GM21619 (cell line): ENCODE results near the gene GNAS-AS1.

ENCODE experiments used
- ATAC-seq: cut with Tn5 transposase; IDR thresholded peaks from one replicate; pipeline ENCODE4 v1.9.1; 2021; ENCODE audit not compliant: unreplicated experiment

GNAS-AS1 gene

GRCh38 chr20:58886546-58886945 lies 35.8 kb upstream of the GNAS-AS1 start:
- no peak for ATAC-seq

DNA sequence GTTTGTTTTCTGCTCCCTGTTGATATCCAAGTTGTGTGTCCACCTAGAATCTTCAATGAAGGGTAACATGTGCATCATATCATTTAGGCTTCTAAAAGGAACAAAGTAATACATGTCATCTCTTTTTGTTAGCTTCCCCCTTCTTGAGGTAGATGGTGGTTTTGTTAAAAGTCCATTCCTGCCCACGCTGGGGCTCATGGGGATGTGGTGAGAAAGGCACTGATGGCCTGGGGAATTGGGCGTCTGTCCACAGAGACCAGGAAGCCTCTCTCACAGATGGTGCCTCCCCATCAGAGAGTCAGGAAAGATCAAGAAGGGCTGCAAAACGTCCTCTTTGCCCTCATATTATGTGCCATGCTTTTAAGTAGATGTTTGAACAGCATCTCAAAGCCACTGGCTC lies 34.3 kb upstream of the GNAS-AS1 start:
- no peak for ATAC-seq

DNA sequence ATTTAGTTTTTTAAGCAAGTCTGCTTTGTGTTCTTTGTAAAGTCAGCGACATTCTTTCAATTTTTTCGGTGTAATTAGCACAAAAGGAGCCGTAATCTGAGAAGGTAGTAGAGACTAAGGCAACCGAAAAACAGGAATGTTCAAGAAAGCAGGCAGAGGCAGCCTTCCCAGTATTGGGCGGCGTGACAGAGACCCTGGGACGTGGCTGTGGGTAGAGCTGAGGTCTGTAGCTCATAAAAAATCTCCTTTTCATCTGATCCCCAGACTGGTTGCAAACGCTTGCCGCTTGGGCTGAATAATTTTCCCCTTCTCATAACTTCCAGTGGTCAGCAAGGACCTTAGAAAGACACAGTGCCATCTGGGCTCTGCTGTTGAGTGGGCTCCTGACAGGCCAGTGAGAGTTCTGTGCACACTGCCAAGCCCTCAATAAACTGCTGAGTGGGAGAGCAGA lies 32.6 kb upstream of the GNAS-AS1 start:
- no peak for ATAC-seq

GRCh38 chr20:58882704-58883089 lies 32.0 kb upstream of the GNAS-AS1 start:
- no peak for ATAC-seq

DNA sequence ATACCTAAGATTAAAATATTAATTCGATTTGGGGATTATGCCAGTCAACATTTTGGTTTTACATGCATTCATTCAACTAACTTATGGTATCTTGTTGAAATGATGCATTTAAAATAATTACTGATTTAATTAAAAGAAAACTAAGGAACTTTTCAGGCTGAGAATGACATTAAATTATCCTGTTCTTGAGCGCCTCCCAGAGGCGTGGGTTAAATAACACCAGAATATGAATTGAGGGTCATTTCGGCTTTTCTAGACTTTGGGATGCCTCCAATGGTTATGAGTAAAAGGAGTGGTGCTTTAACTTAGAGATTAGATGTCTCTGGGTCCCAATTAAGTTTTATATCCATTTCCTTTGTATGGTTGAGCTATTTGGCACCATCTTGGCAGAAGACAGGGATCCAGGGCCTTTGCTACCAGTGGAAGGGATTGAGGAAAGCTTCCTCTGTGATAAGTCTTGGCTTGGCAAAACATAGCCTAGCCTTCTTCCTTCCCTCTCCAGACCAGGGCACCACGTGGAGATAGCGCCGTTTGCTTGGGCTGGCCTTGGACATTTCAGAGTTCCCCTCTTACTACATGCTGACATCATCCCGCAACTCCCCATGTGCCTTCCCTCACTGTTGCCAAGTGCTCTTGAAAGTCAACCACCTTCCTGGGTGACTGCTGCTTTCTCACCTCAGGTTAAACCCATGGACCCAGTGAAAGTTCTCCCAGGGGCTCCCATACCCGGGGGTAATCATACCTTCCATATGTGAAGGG lies 30.5 kb upstream of the GNAS-AS1 start:
- ATAC-seq: no peak

- no peak for ATAC-seq
Observed at GRCh38 chr20:58880441-58880840, 29.7 kb upstream of the GNAS-AS1 start.

DNA sequence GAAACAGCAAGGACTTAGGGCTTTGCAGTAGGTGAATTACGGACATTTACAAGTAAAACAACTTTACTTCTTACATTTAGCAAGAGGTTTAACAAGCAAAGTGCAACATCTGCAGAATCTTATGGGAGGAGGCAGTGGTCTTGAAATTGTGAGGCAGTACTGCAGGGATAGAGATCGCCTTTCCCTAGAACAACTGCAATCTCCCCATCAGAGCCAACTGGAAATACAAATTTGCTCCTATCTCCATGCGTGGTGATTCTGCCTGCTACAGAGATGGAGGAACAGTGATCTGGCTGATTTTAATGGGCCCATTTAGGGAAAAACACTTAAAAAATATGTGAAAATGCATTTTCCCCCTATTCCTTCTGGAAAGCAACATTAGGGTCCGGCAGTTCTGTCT lies 27.7 kb upstream of the GNAS-AS1 start:
- no peak for ATAC-seq

- no peak for ATAC-seq
Observed at GRCh38 chr20:58877976-58878360, 27.3 kb upstream of the GNAS-AS1 start.

- no peak for ATAC-seq
Observed at GRCh38 chr20:58877050-58877975, 26.6 kb upstream of the GNAS-AS1 start.

GRCh38 chr20:58876437-58876836 lies 25.7 kb upstream of the GNAS-AS1 start:
- no peak for ATAC-seq

DNA sequence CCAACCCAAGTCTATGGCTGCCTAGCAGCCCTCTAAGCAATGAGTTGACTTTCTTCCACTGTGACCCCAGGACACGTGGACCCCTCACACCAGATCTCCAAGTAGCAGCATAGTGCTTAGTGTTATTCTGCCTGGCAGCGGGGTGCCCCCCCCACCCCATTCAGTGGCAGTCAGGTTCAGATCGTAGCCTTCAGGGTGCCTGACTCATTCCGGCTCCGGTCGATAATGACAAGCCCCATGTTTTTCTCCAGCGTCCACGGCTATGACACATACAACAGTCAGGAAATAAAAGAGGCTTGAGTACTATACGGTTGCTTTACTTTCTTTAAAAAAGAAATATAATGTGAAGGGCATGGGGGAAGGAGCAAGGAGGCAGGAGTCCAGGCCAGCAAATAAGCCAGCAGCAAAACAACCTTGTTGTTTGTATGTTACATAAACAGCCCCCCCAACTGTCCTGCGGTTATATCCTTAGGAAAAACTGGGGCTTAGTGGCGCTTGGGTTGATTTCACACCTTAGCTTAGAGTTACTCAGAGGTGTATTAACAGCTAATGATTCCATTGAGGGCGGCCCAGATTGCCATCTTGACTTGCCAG lies 24.9 kb upstream of the GNAS-AS1 start:
- no peak for ATAC-seq

DNA sequence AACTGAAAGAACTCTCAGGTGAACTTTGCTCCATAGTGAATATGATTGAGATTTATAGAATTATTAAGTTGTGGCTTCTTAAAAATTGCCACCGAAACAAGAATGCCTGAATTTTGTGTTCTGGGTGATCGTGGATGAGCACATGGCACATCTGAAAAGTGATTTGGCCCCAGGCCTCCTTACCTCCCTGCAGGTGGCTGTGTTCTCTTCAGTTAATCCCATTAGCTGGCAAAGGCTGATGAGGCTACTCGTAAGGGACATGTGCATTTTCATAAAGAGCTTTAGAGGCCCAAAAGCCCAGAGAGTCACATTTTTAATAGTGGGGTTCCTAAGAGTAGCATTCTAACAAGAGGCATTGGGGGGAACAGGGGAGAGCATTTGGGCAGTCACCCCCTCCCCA lies 24.4 kb upstream of the GNAS-AS1 start:
- no peak for ATAC-seq

DNA sequence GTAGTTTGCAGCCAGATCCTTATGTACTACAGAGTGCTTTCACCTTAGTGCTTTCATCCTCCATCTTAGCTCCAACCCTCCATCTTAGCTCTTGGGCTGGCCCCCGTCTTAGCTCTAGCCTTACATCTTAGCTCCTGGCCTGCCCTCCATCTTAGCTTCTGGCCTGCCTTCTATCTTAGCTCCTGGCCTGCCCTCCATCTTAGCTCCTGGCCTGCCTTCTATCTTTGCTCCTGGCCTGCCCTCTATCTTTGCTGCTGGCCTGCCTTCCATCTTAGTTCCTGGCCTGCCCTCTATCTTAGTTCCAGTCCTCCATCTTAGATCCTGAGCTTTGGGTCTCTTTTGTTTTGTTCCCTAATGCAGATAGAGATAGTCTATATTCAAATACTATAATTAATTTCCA lies 23.8 kb upstream of the GNAS-AS1 start:
- no peak for ATAC-seq

DNA sequence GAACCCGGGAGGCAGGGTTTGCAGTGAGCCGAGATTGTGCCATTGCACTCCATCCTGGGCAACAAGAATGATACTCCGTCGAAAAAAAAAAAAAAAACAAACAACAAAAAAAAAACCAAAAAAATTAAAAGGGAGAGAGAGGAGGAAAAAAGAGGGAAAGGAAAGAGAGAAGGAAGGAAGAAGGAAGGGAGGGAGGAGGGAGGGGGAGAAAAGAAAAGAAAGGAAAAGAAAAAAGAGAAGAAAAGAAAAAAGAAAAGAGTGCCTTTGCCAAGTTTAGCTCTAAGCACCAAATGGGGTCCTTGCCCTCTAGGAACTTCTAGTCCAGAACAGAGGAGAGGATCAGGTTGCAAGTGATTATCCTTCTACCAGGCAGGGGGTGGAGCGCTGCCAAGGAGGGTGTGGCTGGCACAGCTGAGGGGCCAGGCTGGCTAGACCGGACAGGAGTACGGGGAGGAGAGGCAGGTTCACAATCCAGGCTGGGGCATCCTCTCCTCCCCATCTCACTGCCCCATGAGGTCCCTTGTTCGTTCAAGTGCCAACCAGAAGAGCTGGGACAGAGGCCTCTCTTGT lies 20.9 kb upstream of the GNAS-AS1 start:
- ATAC-seq: no peak

DNA sequence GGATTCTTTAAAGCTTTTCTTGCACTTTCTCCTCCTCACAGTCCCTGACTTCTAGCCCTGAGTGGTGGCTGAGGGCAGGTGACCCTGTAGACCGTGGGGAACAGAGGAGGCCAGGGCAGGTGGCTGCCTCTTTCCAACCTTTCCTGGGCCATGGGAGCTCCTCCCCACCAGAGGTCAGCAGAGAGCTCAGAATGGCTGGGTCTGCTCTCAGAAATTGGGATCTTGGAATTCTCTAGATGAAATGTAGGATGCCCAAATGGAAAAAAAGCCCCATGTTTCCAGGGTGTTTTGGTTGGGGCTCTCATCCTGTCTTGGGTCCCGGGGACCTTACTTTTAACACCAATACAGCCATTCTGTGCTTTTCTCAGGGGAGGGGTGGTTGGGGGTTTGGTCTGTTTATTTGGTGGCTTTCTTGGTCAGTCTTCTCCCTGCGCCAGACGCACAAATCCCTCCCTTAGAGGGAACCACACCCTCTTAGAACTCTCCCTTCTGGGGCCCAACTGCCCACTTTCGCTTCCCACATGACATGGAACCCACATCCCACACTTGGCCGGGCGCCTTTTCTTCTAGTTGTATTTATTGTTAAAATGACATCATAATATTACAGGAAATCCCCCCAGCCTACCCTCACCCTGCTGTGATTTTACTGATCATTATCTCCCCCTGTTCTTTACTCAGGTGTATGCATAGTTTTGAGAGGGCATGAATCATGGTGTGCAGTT lies 19.8 kb upstream of the GNAS-AS1 start:
- no peak for ATAC-seq

DNA sequence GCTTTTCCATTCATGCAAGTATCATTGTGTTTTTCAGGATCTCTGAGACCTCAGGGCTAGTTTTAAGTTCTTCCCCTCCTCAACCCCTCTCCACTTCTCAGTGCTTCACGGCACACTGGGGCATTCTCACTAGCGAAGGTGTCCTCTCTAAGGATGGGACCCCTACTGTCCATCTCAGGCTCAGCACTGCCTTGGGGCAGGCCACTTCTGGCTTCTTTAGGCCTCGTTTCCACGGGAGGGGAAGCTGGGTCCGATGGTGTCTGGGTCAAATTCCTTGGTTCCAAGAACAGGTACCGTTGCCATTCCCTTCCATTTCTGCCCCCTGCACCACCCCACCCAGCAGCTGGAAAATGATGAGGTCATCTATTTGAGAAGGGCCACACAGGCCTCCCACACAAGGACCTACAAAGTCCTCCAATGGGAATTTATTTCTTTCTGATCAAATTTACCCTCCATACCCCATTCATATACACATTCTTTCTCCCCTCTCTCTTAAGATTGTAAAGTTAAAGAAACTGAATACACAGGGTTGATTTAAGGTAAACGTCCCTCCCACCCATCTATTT lies 19.0 kb upstream of the GNAS-AS1 start:
- ATAC-seq: no peak

DNA sequence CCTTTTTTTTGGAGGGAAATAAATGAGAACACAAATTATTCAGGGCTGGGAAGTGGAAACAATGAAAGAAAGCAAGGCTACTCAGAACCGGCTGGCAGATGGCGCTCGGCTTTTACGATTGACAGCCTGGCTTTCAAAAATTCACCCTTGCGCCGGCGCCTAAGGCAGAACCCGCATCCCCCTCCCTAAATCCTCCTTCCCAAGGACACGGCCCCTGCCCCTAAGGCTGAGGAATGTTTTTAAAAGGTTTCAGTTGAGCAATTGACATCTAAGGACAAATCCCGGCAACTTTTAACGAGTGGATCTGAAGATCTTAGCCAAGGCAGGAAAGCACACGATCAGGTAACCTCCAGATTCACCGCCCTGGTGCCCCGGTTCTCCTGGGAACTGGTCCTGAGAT lies 18.1 kb upstream of the GNAS-AS1 start:
- ATAC-seq: no peak

GRCh38 chr20:58867211-58867610 lies 16.5 kb upstream of the GNAS-AS1 start:
- no peak for ATAC-seq

DNA sequence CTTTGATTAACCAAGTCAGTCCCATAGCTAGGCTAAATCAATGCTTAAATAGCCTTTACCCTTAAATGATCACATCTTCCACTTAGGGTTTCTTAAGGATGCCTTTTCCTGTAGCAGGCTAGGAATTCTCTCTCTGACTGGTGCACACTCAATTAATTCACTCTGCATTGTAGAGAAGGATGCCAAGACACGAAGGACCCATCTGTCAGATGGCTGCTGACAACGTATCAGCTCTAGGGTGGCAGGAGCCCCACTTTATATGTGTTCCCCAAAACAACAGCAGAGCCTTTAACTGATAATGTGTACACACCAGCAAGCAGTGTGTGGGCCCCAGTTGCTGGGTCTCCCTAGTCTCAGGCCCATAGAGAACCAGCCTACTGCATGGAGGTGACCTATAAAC lies 15.1 kb upstream of the GNAS-AS1 start:
- no peak for ATAC-seq

DNA sequence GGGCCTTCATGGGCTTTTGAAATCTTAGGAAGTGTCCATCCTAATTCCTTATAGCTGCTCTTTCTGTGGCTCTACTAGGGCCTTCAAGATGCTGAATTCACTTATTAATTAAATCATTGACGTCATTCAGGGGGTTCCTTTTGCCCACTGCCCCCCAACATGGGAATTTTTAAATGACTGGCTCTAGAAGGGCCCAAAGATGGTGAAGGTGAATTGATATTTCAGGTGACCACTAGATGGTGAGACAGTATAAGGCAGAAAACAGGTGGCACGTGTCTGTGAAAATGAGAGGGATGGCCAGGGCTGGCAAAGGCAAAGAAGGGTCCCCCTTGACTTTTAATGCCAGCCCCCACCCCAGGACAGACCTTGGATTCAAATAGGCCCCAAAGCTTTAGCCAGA lies 13.6 kb upstream of the GNAS-AS1 start:
- no peak for ATAC-seq
